22Rv1 (cell line): ENCODE measurements around the gene RGS7.

Experiments used
- ZFX ChIP-seq: fragments of 450-650 bp; IDR thresholded peaks from 2 replicates; pipeline ENCODE4 v1.6.1; 2017; ENCODE audit warnings: antibody characterized with exemption, borderline replicate concordance
- TF ChIP-seq, protein P1 (sequence below): fragments of 450-650 bp; IDR thresholded peaks from 2 replicates; pipeline ENCODE4 v1.5.1; 2017; ENCODE audit warnings: mild to moderate bottlenecking

DNA sequence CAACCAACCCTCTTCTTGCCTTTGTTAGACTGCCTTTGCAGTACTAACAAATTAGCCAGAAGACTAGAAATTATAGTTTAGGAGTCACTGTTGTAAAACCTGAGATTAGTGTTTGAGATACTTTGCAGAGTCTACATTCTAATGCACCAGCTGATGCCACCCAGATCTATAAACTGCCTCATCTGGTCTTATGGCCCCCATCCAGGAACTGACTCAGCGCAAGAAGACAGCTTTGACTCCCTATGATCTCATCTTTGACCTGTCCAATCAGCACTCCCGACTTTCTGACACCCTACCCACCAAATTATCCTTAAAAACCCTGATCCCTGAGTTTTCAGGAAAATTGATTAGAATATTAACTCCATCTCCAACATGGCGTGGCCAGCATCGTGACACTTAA is 334.6 kb downstream of the RGS7 start:
- TF ChIP-seq, protein P1, sequence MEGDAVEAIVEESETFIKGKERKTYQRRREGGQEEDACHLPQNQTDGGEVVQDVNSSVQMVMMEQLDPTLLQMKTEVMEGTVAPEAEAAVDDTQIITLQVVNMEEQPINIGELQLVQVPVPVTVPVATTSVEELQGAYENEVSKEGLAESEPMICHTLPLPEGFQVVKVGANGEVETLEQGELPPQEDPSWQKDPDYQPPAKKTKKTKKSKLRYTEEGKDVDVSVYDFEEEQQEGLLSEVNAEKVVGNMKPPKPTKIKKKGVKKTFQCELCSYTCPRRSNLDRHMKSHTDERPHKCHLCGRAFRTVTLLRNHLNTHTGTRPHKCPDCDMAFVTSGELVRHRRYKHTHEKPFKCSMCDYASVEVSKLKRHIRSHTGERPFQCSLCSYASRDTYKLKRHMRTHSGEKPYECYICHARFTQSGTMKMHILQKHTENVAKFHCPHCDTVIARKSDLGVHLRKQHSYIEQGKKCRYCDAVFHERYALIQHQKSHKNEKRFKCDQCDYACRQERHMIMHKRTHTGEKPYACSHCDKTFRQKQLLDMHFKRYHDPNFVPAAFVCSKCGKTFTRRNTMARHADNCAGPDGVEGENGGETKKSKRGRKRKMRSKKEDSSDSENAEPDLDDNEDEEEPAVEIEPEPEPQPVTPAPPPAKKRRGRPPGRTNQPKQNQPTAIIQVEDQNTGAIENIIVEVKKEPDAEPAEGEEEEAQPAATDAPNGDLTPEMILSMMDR: no peak
- no peak for TF ChIP-seq ZFX
